T-helper 2 cell (primary cell): ENCODE results near the gene DNAH8.

Source experiments
- DNase-seq, 5 experiments: peaks; one replicate each; pipeline versions ENCODE4 v3.0.0 to v3.0.0-alpha.2; 2012 to 2022

Gene DNAH8

DNA sequence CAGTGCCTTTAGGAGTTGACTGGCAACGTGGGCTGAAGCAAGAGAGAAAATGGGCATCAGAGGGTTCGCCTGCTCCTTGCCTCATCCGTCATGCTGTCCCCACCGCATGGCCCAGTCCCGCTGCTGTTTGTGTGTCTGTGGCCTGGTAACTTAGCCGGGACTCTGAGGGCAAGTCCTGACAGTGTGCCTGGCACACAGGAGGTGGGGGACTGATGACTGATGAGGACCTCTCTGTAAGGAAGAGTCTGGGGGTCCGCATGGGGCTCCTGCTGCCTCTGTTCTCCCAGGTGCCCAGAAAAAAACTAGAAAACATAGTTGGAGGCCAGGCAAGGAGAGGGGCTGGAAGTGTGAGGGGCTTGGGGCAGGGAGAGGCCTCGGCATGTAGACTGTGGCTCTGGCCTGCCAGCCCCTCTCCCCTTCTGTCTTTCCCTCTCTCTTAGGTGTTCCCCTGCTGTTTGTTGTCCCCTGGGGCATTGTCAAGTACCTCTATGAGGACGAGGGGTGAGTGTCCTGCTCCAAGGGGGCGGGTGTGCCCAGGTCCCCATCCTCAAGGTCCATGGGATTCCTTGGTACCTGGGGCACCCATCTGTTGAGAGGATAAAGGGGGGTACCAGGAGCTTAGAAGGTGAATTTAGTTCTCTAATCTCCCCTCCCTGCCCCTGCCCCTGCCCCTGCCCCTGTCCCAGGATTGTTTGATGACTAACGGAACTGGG lies 362.9 kb downstream of the DNAH8 start:
- no peak for DNase-seq

DNA sequence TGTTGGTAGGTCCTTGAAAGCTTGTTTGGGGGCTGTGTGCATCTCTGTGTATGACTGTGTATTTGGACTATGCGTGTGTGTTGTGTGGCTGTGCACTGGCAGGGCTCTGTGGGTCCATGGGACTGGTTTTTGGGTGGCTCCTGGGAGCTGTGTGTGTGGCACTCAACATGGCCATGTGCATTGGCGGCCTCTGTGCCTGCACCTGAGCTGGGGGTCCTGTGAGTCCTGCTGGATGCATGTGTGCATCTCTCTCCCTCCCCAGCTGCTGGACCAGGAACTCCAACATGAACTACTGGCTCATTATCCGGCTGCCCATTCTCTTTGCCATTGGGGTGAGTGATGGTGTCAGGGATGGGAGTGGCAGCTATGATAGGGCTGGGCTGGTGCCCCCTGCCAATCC lies 363.6 kb downstream of the DNAH8 start:
- DNase-seq, result no peak

DNA sequence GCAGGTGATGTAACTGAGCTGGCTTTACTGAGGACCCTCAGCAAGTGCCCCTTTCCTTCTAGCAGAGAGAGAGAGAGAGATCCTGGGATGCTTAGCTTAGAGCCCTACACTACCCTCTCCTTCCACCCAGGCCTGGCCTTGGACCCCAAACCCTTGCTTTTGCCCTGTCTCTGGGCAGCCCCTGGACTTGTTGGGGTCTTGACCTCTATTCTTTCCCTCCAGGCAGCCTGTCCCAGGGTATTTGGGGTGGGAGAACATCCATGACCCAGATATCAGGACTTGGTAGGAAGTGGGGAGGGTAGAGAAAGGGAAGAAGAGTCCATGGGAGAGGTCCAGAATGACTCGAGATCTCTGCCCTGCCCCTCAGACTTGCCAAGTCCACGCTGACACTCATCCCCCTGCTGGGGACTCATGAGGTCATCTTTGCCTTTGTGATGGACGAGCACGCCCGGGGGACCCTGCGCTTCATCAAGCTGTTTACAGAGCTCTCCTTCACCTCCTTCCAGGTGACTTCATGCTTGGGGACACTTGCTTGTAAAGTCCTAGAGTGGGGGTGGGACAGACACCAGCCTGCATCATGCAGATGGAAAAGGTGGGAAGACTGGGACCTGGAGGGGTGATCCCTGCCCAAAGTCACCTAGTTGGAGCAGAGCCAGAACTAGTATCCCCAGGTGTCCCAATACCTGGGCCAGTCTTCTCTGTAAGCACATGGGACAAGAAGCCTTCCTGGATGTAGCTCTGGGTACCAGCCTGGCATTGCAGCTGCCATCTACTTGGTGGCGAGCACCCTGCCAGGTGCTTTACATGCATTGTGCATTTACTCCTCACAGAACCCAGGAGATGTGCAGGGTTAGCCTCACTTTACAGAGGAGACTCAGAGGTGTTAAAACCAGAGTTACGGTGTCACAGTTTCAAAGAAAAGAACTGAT lies 364.4 kb downstream of the DNAH8 start:
- no peak for DNase-seq
